Measurements from ENCODE around the gene FTSJ3. TPM values are rescaled to one million over a fixed set of nuclear protein-coding genes. Genes with fewer than 3 reads are reported as not detected.

FTSJ3 gene
- total RNA-seq, 1 experiment from 2014 or later = 36.9 TPM

GRCh38 chr17:63809970-63810369 is 17.5 kb downstream of the FTSJ3 start:
- H3K9me2 ChIP-seq (ENCODE audit: insufficient read depth) = no peaks in the 10 kb centered on the region
- no peak overlapping the region for H3K4me3 ChIP-seq
- H3K27me3 ChIP-seq (ENCODE audit: insufficient read depth, low read depth) = no peaks in the 10 kb centered on the region
- TF ChIP-seq EZH2 (IDR thresholded peaks at IDR 0.05; ENCODE audit: low read depth) (no peak), CTCF (conservative IDR thresholded peaks at IDR 0.05) (no peak)
- peaks cover 16% of the 10 kb centered on the region for H4K20me1 ChIP-seq (ENCODE audit: insufficient read depth)
- no peak overlapping the region for H3K27ac ChIP-seq
- no peaks in the 10 kb centered on the region for H3K4me1 ChIP-seq (replicated peaks; ENCODE audit: insufficient read depth)
- CTCF ChIA-PET = interaction anchor here (0.6 to 0.7 kb wide), 2 partner anchors 33 to 198 kb away, joined by 5 to 6 read pairs; no protein-coding TSS in a partner anchor
- H3K79me2 ChIP-seq (ENCODE audit: low read depth) = peaks cover 4% of the 10 kb centered on the region; the same call in 1 of the 2 replicates
- POLR2A ChIA-PET (ENCODE audit: unreplicated experiment) = interaction anchor here (0.6 kb wide), 1 partner anchor 1223 kb away, joined by 4 read pairs; no protein-coding TSS in a partner anchor
- BruUV-seq (replicated peaks) = no TSS peak
- H2AFZ ChIP-seq = no peak overlapping the region
- intact Hi-C loops (cut with micrococcal nuclease; ENCODE audit: unreplicated experiment) = no loop called here
- H3K9me3 ChIP-seq (ENCODE audit: insufficient read depth, low read depth) = no peaks in the 10 kb centered on the region
- H3K36me3 ChIP-seq (ENCODE audit: low read depth) = peaks cover 59% of the 10 kb centered on the region
- H3K4me2 ChIP-seq = no peak overlapping the region
- H3F3A ChIP-seq (ENCODE audit: insufficient read depth, low read depth) = peaks cover 31% of the 10 kb centered on the region
- no peak for DNase-seq

- no peak overlapping the region for H3K4me3 ChIP-seq
- H3K27me3 ChIP-seq (ENCODE audit: insufficient read depth, low read depth) = no peaks in the 10 kb centered on the region
- H3K27ac ChIP-seq = no peak overlapping the region
- ChIA-PET CTCF (no interaction called here), POLR2A (ENCODE audit: unreplicated experiment) (no interaction called here)
- TF ChIP-seq CTCF (conservative IDR thresholded peaks at IDR 0.05) (no peak), EZH2 (IDR thresholded peaks at IDR 0.05; ENCODE audit: low read depth) (no peak)
- H3F3A ChIP-seq (ENCODE audit: insufficient read depth, low read depth) = peaks cover 15% of the 10 kb centered on the region
- H2AFZ ChIP-seq = no peak overlapping the region
- H3K79me2 ChIP-seq (ENCODE audit: low read depth) = peaks cover 16% of the 10 kb centered on the region; the same call in 1 of the 2 replicates
- BruUV-seq (replicated peaks) = no TSS peak
- no peaks in the 10 kb centered on the region for H3K4me1 ChIP-seq (replicated peaks; ENCODE audit: insufficient read depth)
- no peak overlapping the region for H3K4me2 ChIP-seq
- no peaks in the 10 kb centered on the region for H3K9me3 ChIP-seq (ENCODE audit: insufficient read depth, low read depth)
- DNase-seq = no peak
- H3K9me2 ChIP-seq (ENCODE audit: insufficient read depth) = no peaks in the 10 kb centered on the region
- peaks cover 60% of the 10 kb centered on the region for H3K36me3 ChIP-seq (ENCODE audit: low read depth)
- intact Hi-C loops (cut with micrococcal nuclease; ENCODE audit: unreplicated experiment) = no loop called here
- H4K20me1 ChIP-seq (ENCODE audit: insufficient read depth) = peaks cover 14% of the 10 kb centered on the region
Measured at GRCh38 chr17:63805591-63805990, 21.9 kb downstream of the FTSJ3 start.

- no TSS peak for BruUV-seq (replicated peaks)
- POLR2A ChIA-PET (ENCODE audit: unreplicated experiment) = interaction anchor here (0.6 kb wide), 1 partner anchor 14 kb away, joined by 3 read pairs; no protein-coding TSS in a partner anchor
- H3K4me2 ChIP-seq = no peak overlapping the region
Measured at GRCh38 chr17:63804328-63804727, 23.1 kb downstream of the FTSJ3 start.

More at GRCh38 chr17:63804328-63804727, 23.1 kb downstream of the FTSJ3 start:
- intact Hi-C loops (cut with micrococcal nuclease; ENCODE audit: unreplicated experiment) = no loop called here
- H3K27ac ChIP-seq = no peak overlapping the region
- peaks cover 69% of the 10 kb centered on the region for H3K36me3 ChIP-seq (ENCODE audit: low read depth)
- peaks cover 14% of the 10 kb centered on the region for H4K20me1 ChIP-seq (ENCODE audit: insufficient read depth)
- H3K9me3 ChIP-seq (ENCODE audit: insufficient read depth, low read depth) = no peaks in the 10 kb centered on the region
- no peak overlapping the region for H2AFZ ChIP-seq
- no peak overlapping the region for H3K4me3 ChIP-seq
- no peak for DNase-seq
- CTCF ChIA-PET = interaction anchor here (0.5 kb wide), 1 partner anchor 171 kb away, joined by 5 read pairs; no protein-coding TSS in a partner anchor
- no peaks in the 10 kb centered on the region for H3K9me2 ChIP-seq (ENCODE audit: insufficient read depth)
- H3K79me2 ChIP-seq (ENCODE audit: low read depth) = peaks cover 25% of the 10 kb centered on the region; the same call in 1 of the 2 replicates
- H3F3A ChIP-seq (ENCODE audit: insufficient read depth, low read depth) = peaks cover 15% of the 10 kb centered on the region
- H3K27me3 ChIP-seq (ENCODE audit: insufficient read depth, low read depth) = no peaks in the 10 kb centered on the region
- no peaks in the 10 kb centered on the region for H3K4me1 ChIP-seq (replicated peaks; ENCODE audit: insufficient read depth)
- TF ChIP-seq CTCF (conservative IDR thresholded peaks at IDR 0.05) (no peak), EZH2 (IDR thresholded peaks at IDR 0.05; ENCODE audit: low read depth) (no peak)

Data from PC-9 (cell line).